Body of pancreas (tissue), 4 donors: ENCODE measurements around the gene IFFO2.

Experiments
- CTCF ChIP-seq, 7 experiments: fragments of 450-650 bp in 4 of 7; fragments of 200-600 bp in 3 of 7; sonication (generic) in 3 of 7; IDR thresholded peaks; one replicate each; pipeline ENCODE4 v1.5.1; 2016 to 2019; ENCODE audit warnings: antibody characterized with exemption in 7 of 7
- POLR2A ChIP-seq, 3 donors: fragments of 450-650 bp; IDR thresholded peaks; one replicate each; pipeline ENCODE4 v1.6.1; 2016; ENCODE audit warnings: antibody characterized with exemption in 3 of 3, mild to moderate bottlenecking in 2 of 3

DNA sequence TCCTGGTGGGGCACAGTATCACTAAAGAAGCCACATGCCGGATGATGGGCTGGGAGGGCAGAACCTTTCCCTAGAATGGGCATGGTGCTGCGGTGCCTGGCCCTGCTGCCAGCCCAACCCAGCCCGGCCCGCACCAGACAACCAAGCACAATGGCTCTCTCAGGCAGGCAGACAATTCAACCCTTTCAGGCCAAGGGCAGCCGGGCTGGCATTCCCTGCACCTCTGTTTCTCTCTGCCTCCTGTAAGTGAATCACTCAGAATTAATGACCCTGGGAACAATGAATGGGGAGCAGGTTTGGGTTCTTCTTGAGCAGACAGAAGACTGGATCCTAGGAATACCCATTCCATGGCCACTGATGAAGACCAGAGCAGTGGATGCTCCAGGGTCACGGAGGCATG, 41.0 kb upstream of the IFFO2 start:
- TF ChIP-seq CTCF (IDR thresholded peaks at IDR 0.05): no peak
- TF ChIP-seq POLR2A (IDR thresholded peaks at IDR 0.05): no peak
